Bronchial epithelial cell (primary cell): ENCODE data around the gene COA5. TPM values are rescaled to one million over a fixed set of nuclear protein-coding genes. Genes with fewer than 3 reads are reported as not detected.

Experiments
- DNase-seq: peaks from one replicate; pipeline ENCODE4 v3.0.0-alpha.2; 2010; ENCODE audit warnings: low read depth
- FAIRE-seq: peaks from 2 replicates; lab custom pipeline; 2011; peaks lifted over from hg19 to GRCh38; lab: Jason Lieb, UNC
- H3K27me3 ChIP-seq: 2 replicates; pipeline ENCODE4 v1.5.1; 2011; ENCODE audit warnings: low read length; ENCODE audit not compliant: control insufficient read depth, insufficient read depth
- H3K36me3 ChIP-seq: 2 replicates; pipeline ENCODE4 v1.5.1; 2011; ENCODE audit warnings: low read length; ENCODE audit not compliant: control insufficient read depth, insufficient read depth
- H3K4me3 ChIP-seq: 2 replicates; pipeline ENCODE4 v1.5.1; 2011; ENCODE audit warnings: mild to moderate bottlenecking, low read depth, low read length, control low read depth
- CTCF ChIP-seq: IDR thresholded peaks from 2 replicates; pipeline ENCODE4 v1.5.1; 2011; ENCODE audit warnings: mild to moderate bottlenecking, moderate library complexity, low read length, control low read depth, inconsistent platforms; ENCODE audit not compliant: insufficient read depth, severe bottlenecking
- total RNA-seq: library from RNA; depleted of rRNA; stranded (reverse); fragments of >200 nt; gene quantifications from 2 replicates; pipeline ENCODE4 v1.2.1, GENCODE V29; 2014

The COA5 gene
- total RNA-seq, 1 donor from 2014 or later, result 12.9 TPM

- peak; percentile 12 for DNase-seq
- H3K36me3 ChIP-seq, result no peaks in the 10 kb centered on the region
- no peaks in the 10 kb centered on the region for H3K27me3 ChIP-seq
- H3K4me3 ChIP-seq, result no peak overlapping the region
- FAIRE-seq, result no peak
- peak; percentile 30 for TF ChIP-seq CTCF
Observed at GRCh38 chr2:98634406-98635092, 26.2 kb upstream of the COA5 start.

GRCh38 chr2:98632351-98632750, 24.0 kb upstream of the COA5 start:
- Histone ChIP-seq H3K27me3 (no peaks in the 10 kb centered on the region), H3K36me3 (no peaks in the 10 kb centered on the region), H3K4me3 (no peak overlapping the region)
- FAIRE-seq (no peak), DNase-seq (no peak)
- TF ChIP-seq CTCF, result no peak

- H3K4me3 ChIP-seq, result no peak overlapping the region
- TF ChIP-seq CTCF, result no peak
- H3K36me3 ChIP-seq, result no peaks in the 10 kb centered on the region
- FAIRE-seq (no peak), DNase-seq (no peak)
- H3K27me3 ChIP-seq, result no peaks in the 10 kb centered on the region
Observed at GRCh38 chr2:98623657-98624056, 15.3 kb upstream of the COA5 start.

GRCh38 chr2:98617149-98617548, 8.8 kb upstream of the COA5 start:
- Histone ChIP-seq H3K27me3 (no peaks in the 10 kb centered on the region), H3K4me3 (no peak overlapping the region), H3K36me3 (peaks cover 8% of the 10 kb centered on the region)
- FAIRE-seq, result no peak
- TF ChIP-seq CTCF, result no peak
- no peak for DNase-seq

GRCh38 chr2:98615481-98615880, 7.2 kb upstream of the COA5 start:
- H3K36me3 ChIP-seq, result peaks cover 16% of the 10 kb centered on the region
- H3K27me3 ChIP-seq, result no peaks in the 10 kb centered on the region
- FAIRE-seq (no peak), DNase-seq (no peak)
- no peak for TF ChIP-seq CTCF
- no peak overlapping the region for H3K4me3 ChIP-seq
